Left lung (tissue), 10 donors: ENCODE data around the gene TEX51. TPM values are rescaled to one million over a fixed set of nuclear protein-coding genes. Genes with fewer than 3 reads are reported as not detected.
A peak's percentile ranks its signal among the peaks of the same experiment; 100 is the strongest.

Source experiments
- ATAC-seq: fragments of 200-7000 bp; cut with Tn5 transposase; one replicate; pipeline ENCODE4 v1.9.1; 2020; ENCODE audit warnings: moderate library complexity
- DNase-seq, 4 donors: peaks; one replicate each; pipeline ENCODE4 v3.0.0-alpha.2; 2013 to 2020
- H3K27ac ChIP-seq, 2 donors: fragments of 200-600 bp; sonication (generic) in 1 of 2; one replicate each; pipeline versions ENCODE4 v1.5.0 to v1.8.0; 2020 to 2021
- H3K27me3 ChIP-seq, 2 donors: fragments of 200-600 bp; sonication (generic) in 1 of 2; one replicate each; pipeline versions ENCODE4 v1.5.0 to v1.8.0; 2020 to 2021
- H3K36me3 ChIP-seq, 2 donors: fragments of 200-600 bp; sonication (generic) in 1 of 2; one replicate each; pipeline versions ENCODE4 v1.5.0 to v1.8.0; 2020 to 2021
- H3K4me1 ChIP-seq, 2 donors: fragments of 200-600 bp; one replicate each; pipeline ENCODE4 v1.8.0; 2021
- H3K4me3 ChIP-seq, 2 donors: fragments of 200-600 bp; sonication (generic) in 1 of 2; one replicate each; pipeline versions ENCODE4 v1.5.0 to v1.8.0; 2020 to 2021; ENCODE audit warnings: mild to moderate bottlenecking in 1 of 2
- H3K9me3 ChIP-seq, 2 donors: fragments of 200-600 bp; sonication (generic) in 1 of 2; one replicate each; pipeline versions ENCODE4 v1.5.0 to v1.8.0; 2020 to 2021
- intact Hi-C, 2 donors: fragments of 100-400 bp; cut with DNase I; formaldehyde crosslinking; loops; one replicate each; pipeline versions ENCODE4 v1.11.2 to v1.14.2; 2022
- polyA plus RNA-seq, 6 donors: library from polyadenylated mRNA; unstranded; fragments of 120-200 nt; gene quantifications; one replicate each; pipeline ENCODE4 v1.2.1, GENCODE V29; 2013; ENCODE audit not compliant: insufficient read length in 6 of 6
- total RNA-seq, 2 donors: library from RNA; stranded (reverse); fragmentation: NEBNext Ultra II Directional; extraction: Animal tissue kit (Norgen Biotek cat#: 25700); gene quantifications; one replicate each; pipeline ENCODE4 v1.2.1, GENCODE V29; 2021
- TF ChIP-seq, protein P1 (sequence below), 2 donors: fragments of 200-600 bp; sonication (generic) in 1 of 2; IDR thresholded peaks; one replicate each; pipeline versions ENCODE4 v1.5.0 to v1.8.0; 2021; ENCODE audit warnings: antibody characterized with exemption in 2 of 2
- donor health status: DM: no; HTN: yes; CAD: no.
- donor health status: DM: no; HTN: no; CAD: no.

Gene TEX51
- total and polyA plus RNA-seq, 8 donors = not detected

- no peak for ATAC-seq
- intact Hi-C loops = no loop called here
These were observed 4.0 kb upstream of the TEX51 start for GRCh38 chr2:126894585-126895182.

GRCh38 chr2:126895336-126895735, 3.4 kb upstream of the TEX51 start:
- TF ChIP-seq, protein P1, sequence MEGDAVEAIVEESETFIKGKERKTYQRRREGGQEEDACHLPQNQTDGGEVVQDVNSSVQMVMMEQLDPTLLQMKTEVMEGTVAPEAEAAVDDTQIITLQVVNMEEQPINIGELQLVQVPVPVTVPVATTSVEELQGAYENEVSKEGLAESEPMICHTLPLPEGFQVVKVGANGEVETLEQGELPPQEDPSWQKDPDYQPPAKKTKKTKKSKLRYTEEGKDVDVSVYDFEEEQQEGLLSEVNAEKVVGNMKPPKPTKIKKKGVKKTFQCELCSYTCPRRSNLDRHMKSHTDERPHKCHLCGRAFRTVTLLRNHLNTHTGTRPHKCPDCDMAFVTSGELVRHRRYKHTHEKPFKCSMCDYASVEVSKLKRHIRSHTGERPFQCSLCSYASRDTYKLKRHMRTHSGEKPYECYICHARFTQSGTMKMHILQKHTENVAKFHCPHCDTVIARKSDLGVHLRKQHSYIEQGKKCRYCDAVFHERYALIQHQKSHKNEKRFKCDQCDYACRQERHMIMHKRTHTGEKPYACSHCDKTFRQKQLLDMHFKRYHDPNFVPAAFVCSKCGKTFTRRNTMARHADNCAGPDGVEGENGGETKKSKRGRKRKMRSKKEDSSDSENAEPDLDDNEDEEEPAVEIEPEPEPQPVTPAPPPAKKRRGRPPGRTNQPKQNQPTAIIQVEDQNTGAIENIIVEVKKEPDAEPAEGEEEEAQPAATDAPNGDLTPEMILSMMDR (IDR thresholded peaks at IDR 0.05) = no peak
- H3K4me1 ChIP-seq = no peaks in the 10 kb centered on the region
- peak in 1 of 4 donors; percentile 4 for DNase-seq
- H3K9me3 ChIP-seq = no peaks in the 10 kb centered on the region
- H3K36me3 ChIP-seq = no peaks in the 10 kb centered on the region
- intact Hi-C loops = no loop called here
- H3K4me3 ChIP-seq = no peak overlapping the region
- no peaks in the 10 kb centered on the region for H3K27me3 ChIP-seq
- H3K27ac ChIP-seq = no peak overlapping the region
- no peak for ATAC-seq

More at GRCh38 chr2:126894585-126895182, 4.0 kb upstream of the TEX51 start:
- Histone ChIP-seq H3K4me1 (no peaks in the 10 kb centered on the region), H3K27ac (no peak overlapping the region), H3K4me3 (no peak overlapping the region), H3K36me3 (no peaks in the 10 kb centered on the region), H3K27me3 (no peaks in the 10 kb centered on the region), H3K9me3 (no peaks in the 10 kb centered on the region)
- TF ChIP-seq, protein P1 (IDR thresholded peaks at IDR 0.05) = no peak
- no peak for DNase-seq

DNA sequence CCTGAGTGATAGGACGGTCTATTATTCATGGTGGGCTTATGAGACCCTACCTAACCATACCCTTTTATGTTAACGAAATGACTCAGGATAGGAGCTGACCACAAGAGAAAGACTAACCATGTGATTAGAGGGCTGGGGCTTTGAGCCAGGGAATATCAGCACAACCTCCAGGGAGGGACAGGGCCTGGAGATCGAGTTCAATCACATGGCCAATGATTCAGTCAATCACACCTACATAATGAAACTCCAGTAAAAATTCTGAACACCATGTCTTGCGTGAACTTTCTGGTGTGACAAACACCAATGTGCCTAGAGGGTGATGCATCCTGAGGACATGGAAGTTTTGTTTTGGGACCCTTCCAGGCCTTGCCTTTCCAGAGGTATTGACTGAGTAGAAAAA, 2.2 kb upstream of the TEX51 start:
- TF ChIP-seq, protein P1 (IDR thresholded peaks at IDR 0.05) = no peak
- intact Hi-C loops = no loop called here
- Histone ChIP-seq H3K4me1 (no peaks in the 10 kb centered on the region), H3K4me3 (no peak overlapping the region), H3K27me3 (no peaks in the 10 kb centered on the region), H3K27ac (no peak overlapping the region), H3K9me3 (no peaks in the 10 kb centered on the region), H3K36me3 (no peaks in the 10 kb centered on the region)
- DNase-seq (no peak), ATAC-seq (no peak)

GRCh38 chr2:126899616-126900185, 1.0 kb downstream of the TEX51 start:
- intact Hi-C loops = no loop called here
- TF ChIP-seq, protein P1 (IDR thresholded peaks at IDR 0.05) = no peak
- DNase-seq (no peak), ATAC-seq (no peak)
- no peaks in the 10 kb centered on the region for H3K36me3 ChIP-seq
- H3K4me3 ChIP-seq = no peak overlapping the region
- no peaks in the 10 kb centered on the region for H3K4me1 ChIP-seq
- no peaks in the 10 kb centered on the region for H3K27me3 ChIP-seq
- H3K9me3 ChIP-seq = peaks cover 0 to 9% of the 10 kb centered on the region in 2 donors
- no peak overlapping the region for H3K27ac ChIP-seq

DNA sequence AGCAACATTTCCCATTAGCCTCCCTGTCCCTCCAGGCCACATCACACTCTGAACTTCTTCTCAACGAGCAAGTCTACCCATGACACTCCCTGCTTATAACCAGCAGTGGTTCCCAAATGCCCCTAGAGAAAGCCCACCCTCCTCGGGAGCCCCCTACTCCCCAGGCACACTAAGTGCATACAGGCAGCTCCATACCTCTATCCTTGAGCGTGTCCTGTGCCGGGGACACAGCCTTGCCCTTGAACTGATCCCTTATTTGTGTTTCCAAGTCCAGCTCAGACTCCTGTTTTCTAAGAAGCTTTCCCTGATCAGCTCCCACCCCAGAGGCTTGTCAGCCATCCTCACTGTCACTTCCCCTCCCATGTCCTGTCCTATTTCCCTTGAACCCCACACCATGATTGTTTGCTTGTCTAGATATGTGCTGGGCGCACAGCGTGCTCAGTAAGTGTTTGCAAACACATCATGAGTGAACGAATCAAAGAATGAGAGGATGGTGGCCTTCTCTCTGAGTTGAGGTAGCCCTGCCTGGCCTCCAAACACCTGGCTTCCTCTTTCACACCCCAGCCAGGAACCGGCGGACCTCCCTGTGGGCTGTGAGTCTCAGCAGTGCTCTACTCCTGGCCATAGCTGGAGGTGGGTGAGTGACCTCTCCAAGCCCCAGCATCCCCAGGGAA, 2.1 kb downstream of the TEX51 start:
- intact Hi-C loops = no loop called here
- TF ChIP-seq, protein P1 (IDR thresholded peaks at IDR 0.05) = no peak
- DNase-seq (no peak), ATAC-seq (no peak)
- Histone ChIP-seq H3K27me3 (no peaks in the 10 kb centered on the region), H3K9me3 (peaks cover 0 to 10% of the 10 kb centered on the region in 2 donors), H3K36me3 (no peaks in the 10 kb centered on the region), H3K4me3 (no peak overlapping the region), H3K4me1 (no peaks in the 10 kb centered on the region), H3K27ac (no peak overlapping the region)
